Tibial nerve (tissue), 4 donors: ENCODE data around the gene PLA2R1. TPM values are rescaled to one million over a fixed set of nuclear protein-coding genes. Genes with fewer than 3 reads are reported as not detected.

Experiments used
- DNase-seq, 2 donors: peaks; one replicate each; pipeline ENCODE4 v3.0.0-alpha.2; 2019; ENCODE audit warnings: low spot score in 2 of 2
- H3K27ac ChIP-seq, 4 donors: fragments of 200-600 bp; sonication (generic) in 3 of 4; one replicate each; pipeline ENCODE4 v1.5.1; 2017 to 2019; ENCODE audit warnings: mild to moderate bottlenecking in 1 of 4
- H3K27me3 ChIP-seq, 2 donors: fragments of 200-600 bp; sonication (generic) in 1 of 2; one replicate each; pipeline versions ENCODE4 v1.5.1 to v1.6.0; 2017 to 2019
- H3K36me3 ChIP-seq, 3 donors: fragments of 200-600 bp; sonication (generic); one replicate each; pipeline ENCODE4 v1.5.1; 2018 to 2019
- H3K4me1 ChIP-seq, 4 donors: fragments of 200-600 bp; sonication (generic) in 3 of 4; one replicate each; pipeline ENCODE4 v1.5.1; 2017 to 2019
- H3K4me3 ChIP-seq, 4 donors: fragments of 200-600 bp; sonication (generic) in 3 of 4; one replicate each; pipeline ENCODE4 v1.5.1; 2017 to 2019; ENCODE audit warnings: mild to moderate bottlenecking in 1 of 4, moderate library complexity in 1 of 4
- H3K9me3 ChIP-seq, 4 donors: fragments of 200-600 bp; sonication (generic) in 3 of 4; one replicate each; pipeline ENCODE4 v1.5.1; 2017 to 2019
- CTCF ChIP-seq, 5 experiments: fragments of 200-600 bp in 3 of 5; fragments of 450-650 bp in 2 of 5; sonication (generic) in 3 of 5; IDR thresholded peaks; one replicate each; pipeline ENCODE4 v1.5.1; 2016 to 2019; ENCODE audit warnings: antibody characterized with exemption in 5 of 5, mild to moderate bottlenecking in 3 of 5, moderate library complexity in 2 of 5
- EP300 ChIP-seq, 2 donors: sonication (generic); formaldehyde crosslinking; IDR thresholded peaks; one replicate each; pipeline ENCODE4 v1.6.1; 2017; ENCODE audit warnings: antibody characterized with exemption in 2 of 2, mild to moderate bottlenecking in 1 of 2
- POLR2A ChIP-seq, 2 donors: fragments of 450-650 bp; IDR thresholded peaks; one replicate each; pipeline ENCODE4 v1.6.1; 2017; ENCODE audit warnings: antibody characterized with exemption in 2 of 2, mild to moderate bottlenecking in 2 of 2, moderate library complexity in 2 of 2
- WGBS, 2 donors: methylation state at CpG; one replicate each; pipeline ENCODE4 v1.1.5; 2018; 5-methylcytosine and 5-hydroxymethylcytosine counted together
- total RNA-seq, 4 donors: library from RNA; depleted of rRNA; stranded (reverse); fragments of >200 nt; gene quantifications; one replicate each; pipeline ENCODE4 v1.1.0, GENCODE V29; 2016

Gene PLA2R1
- total RNA-seq, 4 donors from 2014 or later = 11.1 to 22.7 (median 18.6) TPM

GRCh38 chr2:159988412-159988970, 73.9 kb downstream of the PLA2R1 start:
- Histone ChIP-seq H3K4me1 (peaks cover 0 to 7% (median 0%) of the 10 kb centered on the region in 4 donors), H3K36me3 (peaks cover 0 to 18% (median 0%) of the 10 kb centered on the region in 3 donors), H3K9me3 (peaks cover 0 to 7% (median 0%) of the 10 kb centered on the region in 4 donors), H3K4me3 (no peak overlapping the region), H3K27ac (no peak overlapping the region), H3K27me3 (no peaks in the 10 kb centered on the region)
- DNase-seq = no peak
- TF ChIP-seq CTCF (IDR thresholded peaks at IDR 0.05) (no peak), POLR2A (IDR thresholded peaks at IDR 0.05) (no peak), EP300 (IDR thresholded peaks at IDR 0.05) (no peak)
- 87 to 94% methylated on average over 4 of the region's 4 CpGs for WGBS, 2 donors

- Histone ChIP-seq H3K36me3 (peaks cover 0 to 18% (median 0%) of the 10 kb centered on the region in 3 donors), H3K27me3 (no peaks in the 10 kb centered on the region), H3K4me1 (peaks cover 0 to 20% (median 0%) of the 10 kb centered on the region in 4 donors), H3K27ac (no peak overlapping the region), H3K9me3 (peaks cover 0 to 7% (median 0%) of the 10 kb centered on the region in 4 donors), H3K4me3 (no peak overlapping the region)
- WGBS, 2 donors = 70 to 72% methylated on average over 6 of the region's 6 CpGs
- no peak for DNase-seq
- TF ChIP-seq CTCF (IDR thresholded peaks at IDR 0.05) = no peak
- TF ChIP-seq POLR2A (IDR thresholded peaks at IDR 0.05) = no peak
- TF ChIP-seq EP300 (IDR thresholded peaks at IDR 0.05) = no peak
Observed at GRCh38 chr2:159987181-159987580, 75.2 kb downstream of the PLA2R1 start.

GRCh38 chr2:159985656-159986055, 76.8 kb downstream of the PLA2R1 start:
- DNase-seq = no peak
- no peaks in the 10 kb centered on the region for H3K27me3 ChIP-seq
- no peak for TF ChIP-seq CTCF (IDR thresholded peaks at IDR 0.05)
- H3K27ac ChIP-seq = no peak overlapping the region
- H3K4me3 ChIP-seq = no peak overlapping the region
- peaks cover 0 to 7% (median 0%) of the 10 kb centered on the region in 4 donors for H3K9me3 ChIP-seq
- H3K4me1 ChIP-seq = peaks cover 0 to 25% (median 0%) of the 10 kb centered on the region in 4 donors
- 82 to 83% methylated on average over 3 of the region's 3 CpGs for WGBS, 2 donors
- peaks cover 0 to 18% (median 0%) of the 10 kb centered on the region in 3 donors for H3K36me3 ChIP-seq

GRCh38 chr2:159984034-159984433, 78.4 kb downstream of the PLA2R1 start:
- Histone ChIP-seq H3K27ac (no peak overlapping the region), H3K27me3 (no peaks in the 10 kb centered on the region), H3K4me1 (peaks cover 0 to 25% (median 0%) of the 10 kb centered on the region in 4 donors), H3K36me3 (peaks cover 0 to 18% (median 0%) of the 10 kb centered on the region in 3 donors), H3K9me3 (peaks cover 0 to 7% (median 0%) of the 10 kb centered on the region in 4 donors), H3K4me3 (no peak overlapping the region)
- no peak for DNase-seq
- TF ChIP-seq EP300 (IDR thresholded peaks at IDR 0.05) (no peak), POLR2A (IDR thresholded peaks at IDR 0.05) (no peak), CTCF (IDR thresholded peaks at IDR 0.05) (no peak)

- Histone ChIP-seq H3K4me1 (peaks cover 0 to 25% (median 0%) of the 10 kb centered on the region in 4 donors), H3K36me3 (peaks cover 0 to 18% (median 0%) of the 10 kb centered on the region in 3 donors), H3K27me3 (no peaks in the 10 kb centered on the region), H3K9me3 (peaks cover 0 to 7% (median 0%) of the 10 kb centered on the region in 4 donors), H3K27ac (no peak overlapping the region), H3K4me3 (no peak overlapping the region)
- DNase-seq = no peak
- TF ChIP-seq EP300 (IDR thresholded peaks at IDR 0.05) = no peak
- 53 to 56% methylated on average over 7 of the region's 7 CpGs for WGBS, 2 donors
Observed at GRCh38 chr2:159982842-159983785, 79.3 kb downstream of the PLA2R1 start.
